HG03558 (cell line): ENCODE results near the gene DCAF11.

Experiments used
- ATAC-seq: cut with Tn5 transposase; IDR thresholded peaks from one replicate; pipeline ENCODE4 v1.9.1; 2021; ENCODE audit warnings: moderate number of reproducible peaks; ENCODE audit not compliant: unreplicated experiment; ENCODE audit errors: extremely low read depth

DCAF11 gene

GRCh38 chr14:24078146-24078545, 36.4 kb upstream of the DCAF11 start:
- no peak for ATAC-seq

GRCh38 chr14:24079491-24080141, 35.0 kb upstream of the DCAF11 start:
- ATAC-seq, result no peak

GRCh38 chr14:24080142-24080530, 34.4 kb upstream of the DCAF11 start:
- no peak for ATAC-seq

GRCh38 chr14:24080888-24081738, 33.5 kb upstream of the DCAF11 start:
- ATAC-seq, result no peak

- ATAC-seq, result no peak
These were observed 32.8 kb upstream of the DCAF11 start for GRCh38 chr14:24081739-24082211.

GRCh38 chr14:24082411-24083080, 32.0 kb upstream of the DCAF11 start:
- ATAC-seq, result no peak

GRCh38 chr14:24083462-24083861, 31.1 kb upstream of the DCAF11 start:
- no peak for ATAC-seq

GRCh38 chr14:24084440-24084839, 30.1 kb upstream of the DCAF11 start:
- no peak for ATAC-seq

- no peak for ATAC-seq
These were observed 29.4 kb upstream of the DCAF11 start for GRCh38 chr14:24085215-24085614.

- ATAC-seq, result no peak
These were observed 28.2 kb upstream of the DCAF11 start for GRCh38 chr14:24086193-24086955.

- no peak for ATAC-seq
These were observed 27.6 kb upstream of the DCAF11 start for GRCh38 chr14:24087004-24087403.

GRCh38 chr14:24088095-24088494, 26.5 kb upstream of the DCAF11 start:
- ATAC-seq, result no peak

GRCh38 chr14:24089890-24090289, 24.7 kb upstream of the DCAF11 start:
- ATAC-seq, result no peak

GRCh38 chr14:24092110-24092504, 22.5 kb upstream of the DCAF11 start:
- no peak for ATAC-seq

- no peak for ATAC-seq
These were observed 21.9 kb upstream of the DCAF11 start for GRCh38 chr14:24092505-24093206.

- ATAC-seq, result no peak
These were observed 21.2 kb upstream of the DCAF11 start for GRCh38 chr14:24093207-24093900.

GRCh38 chr14:24093901-24094840, 20.4 kb upstream of the DCAF11 start, which contains the start of gene PCK2:
Gene PCK2, plus strand, starts transcription at chr14:24094311. Its CDS starts 95 bp downstream, at chr14:24094406.
- ATAC-seq, result no peak

GRCh38 chr14:24094841-24095270, 19.7 kb upstream of the DCAF11 start:
- ATAC-seq, result no peak
